Panc1 (cell line): Measurements from ENCODE around the gene PIAS1.

Experiments used
- POLR2AphosphoS5 ChIP-seq: IDR thresholded peaks from 2 replicates; pipeline ENCODE4 v1.6.1; 2012; ENCODE audit warnings: mild to moderate bottlenecking, low read depth, low read length, moderate library complexity
- SIN3A ChIP-seq: IDR thresholded peaks from 2 replicates; pipeline ENCODE4 v1.6.1; 2012; ENCODE audit warnings: low read depth, mild to moderate bottlenecking, low read length, moderate library complexity, borderline replicate concordance; ENCODE audit not compliant: insufficient read depth
- TF ChIP-seq, protein P1 (sequence below): fragments of 450-650 bp; IDR thresholded peaks from 2 replicates; pipeline ENCODE4 v1.5.1; 2017; ENCODE audit warnings: mild to moderate bottlenecking
- TF ChIP-seq, protein P2 (sequence below), 2 experiments: IDR thresholded peaks; 2 replicates each; pipeline ENCODE4 v1.6.1; 2011 to 2012; ENCODE audit warnings: low read depth in 2 of 2, control low read depth in 1 of 2, low read length in 1 of 2, mild to moderate bottlenecking in 1 of 2, moderate library complexity in 1 of 2; ENCODE audit not compliant: insufficient read depth in 1 of 2

DNA sequence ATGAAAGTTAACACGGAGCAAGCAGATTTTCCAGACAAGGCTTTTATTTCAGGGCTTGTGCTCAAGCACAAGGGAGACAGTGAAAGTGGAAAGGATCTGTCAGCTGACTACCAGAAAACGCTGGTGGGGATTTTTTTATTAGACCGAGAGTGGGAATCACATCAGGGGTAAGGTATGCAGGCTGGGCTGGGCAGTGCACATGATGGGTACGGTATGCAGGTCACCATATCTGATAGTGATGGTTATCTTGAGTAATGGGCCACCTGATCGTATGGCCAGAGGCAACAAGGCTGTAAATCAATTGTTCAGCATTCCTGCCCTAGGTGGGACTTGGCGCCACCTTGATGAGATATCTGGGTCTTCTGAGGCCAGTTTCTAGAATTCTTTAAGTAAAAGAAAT lies 36.9 kb upstream of the PIAS1 start:
- TF ChIP-seq, protein P1, sequence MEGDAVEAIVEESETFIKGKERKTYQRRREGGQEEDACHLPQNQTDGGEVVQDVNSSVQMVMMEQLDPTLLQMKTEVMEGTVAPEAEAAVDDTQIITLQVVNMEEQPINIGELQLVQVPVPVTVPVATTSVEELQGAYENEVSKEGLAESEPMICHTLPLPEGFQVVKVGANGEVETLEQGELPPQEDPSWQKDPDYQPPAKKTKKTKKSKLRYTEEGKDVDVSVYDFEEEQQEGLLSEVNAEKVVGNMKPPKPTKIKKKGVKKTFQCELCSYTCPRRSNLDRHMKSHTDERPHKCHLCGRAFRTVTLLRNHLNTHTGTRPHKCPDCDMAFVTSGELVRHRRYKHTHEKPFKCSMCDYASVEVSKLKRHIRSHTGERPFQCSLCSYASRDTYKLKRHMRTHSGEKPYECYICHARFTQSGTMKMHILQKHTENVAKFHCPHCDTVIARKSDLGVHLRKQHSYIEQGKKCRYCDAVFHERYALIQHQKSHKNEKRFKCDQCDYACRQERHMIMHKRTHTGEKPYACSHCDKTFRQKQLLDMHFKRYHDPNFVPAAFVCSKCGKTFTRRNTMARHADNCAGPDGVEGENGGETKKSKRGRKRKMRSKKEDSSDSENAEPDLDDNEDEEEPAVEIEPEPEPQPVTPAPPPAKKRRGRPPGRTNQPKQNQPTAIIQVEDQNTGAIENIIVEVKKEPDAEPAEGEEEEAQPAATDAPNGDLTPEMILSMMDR = no peak
- TF ChIP-seq SIN3A (no peak), POLR2AphosphoS5 (no peak)
- TF ChIP-seq, protein P2, sequence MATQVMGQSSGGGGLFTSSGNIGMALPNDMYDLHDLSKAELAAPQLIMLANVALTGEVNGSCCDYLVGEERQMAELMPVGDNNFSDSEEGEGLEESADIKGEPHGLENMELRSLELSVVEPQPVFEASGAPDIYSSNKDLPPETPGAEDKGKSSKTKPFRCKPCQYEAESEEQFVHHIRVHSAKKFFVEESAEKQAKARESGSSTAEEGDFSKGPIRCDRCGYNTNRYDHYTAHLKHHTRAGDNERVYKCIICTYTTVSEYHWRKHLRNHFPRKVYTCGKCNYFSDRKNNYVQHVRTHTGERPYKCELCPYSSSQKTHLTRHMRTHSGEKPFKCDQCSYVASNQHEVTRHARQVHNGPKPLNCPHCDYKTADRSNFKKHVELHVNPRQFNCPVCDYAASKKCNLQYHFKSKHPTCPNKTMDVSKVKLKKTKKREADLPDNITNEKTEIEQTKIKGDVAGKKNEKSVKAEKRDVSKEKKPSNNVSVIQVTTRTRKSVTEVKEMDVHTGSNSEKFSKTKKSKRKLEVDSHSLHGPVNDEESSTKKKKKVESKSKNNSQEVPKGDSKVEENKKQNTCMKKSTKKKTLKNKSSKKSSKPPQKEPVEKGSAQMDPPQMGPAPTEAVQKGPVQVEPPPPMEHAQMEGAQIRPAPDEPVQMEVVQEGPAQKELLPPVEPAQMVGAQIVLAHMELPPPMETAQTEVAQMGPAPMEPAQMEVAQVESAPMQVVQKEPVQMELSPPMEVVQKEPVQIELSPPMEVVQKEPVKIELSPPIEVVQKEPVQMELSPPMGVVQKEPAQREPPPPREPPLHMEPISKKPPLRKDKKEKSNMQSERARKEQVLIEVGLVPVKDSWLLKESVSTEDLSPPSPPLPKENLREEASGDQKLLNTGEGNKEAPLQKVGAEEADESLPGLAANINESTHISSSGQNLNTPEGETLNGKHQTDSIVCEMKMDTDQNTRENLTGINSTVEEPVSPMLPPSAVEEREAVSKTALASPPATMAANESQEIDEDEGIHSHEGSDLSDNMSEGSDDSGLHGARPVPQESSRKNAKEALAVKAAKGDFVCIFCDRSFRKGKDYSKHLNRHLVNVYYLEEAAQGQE (IDR thresholded peaks at IDR 0.05; ENCODE audit: insufficient read depth in 1 of 2, low read depth in 2 of 2, low read length in 1 of 2) = no peak
